ENCODE measurements around the gene ETNK2.
"Not testable (repeated sequence)": the region's sequence is repeated elsewhere in the genome, so short reads cannot be mapped to it uniquely, and the experiment has no call there.

Gene ETNK2

DNA sequence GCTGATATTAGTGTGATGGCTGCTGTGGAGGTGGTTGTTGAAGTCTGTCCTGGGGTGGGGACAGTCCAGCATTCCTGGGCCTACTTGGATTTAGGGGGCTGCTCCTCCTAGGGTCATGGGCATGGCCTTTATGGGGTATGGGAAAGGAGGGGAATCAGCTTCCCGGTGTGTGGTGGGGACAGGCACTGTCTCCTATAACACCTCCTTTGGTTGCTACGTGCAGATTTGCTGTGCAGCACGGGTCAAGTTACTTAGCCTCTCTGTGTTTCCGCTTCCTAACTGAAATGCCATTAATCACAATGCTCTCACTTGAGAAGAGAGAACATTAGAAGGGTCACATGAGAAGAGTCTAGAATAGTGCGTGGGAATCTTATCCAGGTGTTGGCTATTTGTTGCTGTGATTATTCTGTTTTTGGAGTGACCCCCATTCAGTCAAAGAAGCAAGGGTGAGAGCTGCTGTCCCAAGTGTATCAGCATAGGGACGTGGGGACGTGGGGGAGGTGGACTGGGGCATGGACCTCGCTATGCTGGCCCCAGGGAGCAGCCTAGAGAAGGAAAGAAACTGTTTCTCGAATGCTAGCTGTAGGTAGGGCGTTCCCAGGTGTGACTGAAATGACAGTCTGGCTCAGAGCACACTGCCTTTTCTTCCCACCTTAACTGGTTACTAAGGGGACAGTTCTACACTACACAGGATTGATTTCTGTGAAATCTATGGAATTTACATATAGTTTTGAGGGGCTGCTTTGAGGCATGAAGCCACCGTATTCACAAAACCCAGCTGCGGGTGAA is 59.0 kb downstream of the ETNK2 start:
- Histone ChIP-seq H3K9me3 (ENCODE audit: severe bottlenecking) (no peaks in the 10 kb centered on the region), H3K36me3 (no peaks in the 10 kb centered on the region), H3K4me3 (ENCODE audit: low read depth, low read length) (no peak overlapping the region), H3K27me3 (ENCODE audit: insufficient read depth, low read depth, severe bottlenecking) (no peaks in the 10 kb centered on the region), H3K27ac (no peak overlapping the region)
- DNase-seq: no peak
- TF ChIP-seq CTCF (IDR thresholded peaks at IDR 0.05; ENCODE audit: low read depth, low read length): no peak

DNA sequence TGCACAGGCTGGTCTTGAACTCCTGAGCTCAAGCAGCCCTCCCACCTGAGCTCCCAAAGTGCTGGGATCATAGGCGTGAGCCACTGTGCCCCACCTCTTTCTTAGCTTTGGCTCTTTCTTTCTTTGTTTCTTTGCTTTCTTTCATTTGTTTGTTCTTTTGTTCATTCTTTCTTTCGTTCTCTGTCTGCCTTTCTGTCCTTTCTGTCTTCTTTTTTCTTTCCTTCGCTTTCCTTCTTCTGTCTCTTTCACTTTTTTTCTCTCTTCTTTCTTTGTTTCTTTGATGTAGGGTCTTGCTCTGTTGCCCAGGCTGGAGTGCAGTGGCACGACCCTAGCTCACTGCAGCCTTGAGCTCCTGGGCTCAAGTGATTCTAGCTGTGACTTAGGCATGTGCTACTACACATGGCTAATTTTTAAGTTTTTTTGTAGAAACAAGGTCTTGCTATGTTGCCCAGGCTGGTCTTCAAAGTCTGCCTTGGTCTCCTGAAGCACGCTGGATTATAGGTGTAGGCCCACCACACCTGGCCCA is 60.0 kb downstream of the ETNK2 start:
- Histone ChIP-seq H3K36me3 (no peaks in the 10 kb centered on the region), H3K27me3 (ENCODE audit: insufficient read depth, low read depth, severe bottlenecking) (no peaks in the 10 kb centered on the region), H3K9me3 (ENCODE audit: severe bottlenecking) (no peaks in the 10 kb centered on the region), H3K27ac (no peak overlapping the region), H3K4me3 (ENCODE audit: low read depth, low read length) (no peak overlapping the region)
- no peak for DNase-seq
- no peak for TF ChIP-seq CTCF (IDR thresholded peaks at IDR 0.05; ENCODE audit: low read depth, low read length)

- TF ChIP-seq CTCF (IDR thresholded peaks at IDR 0.05; ENCODE audit: low read depth, low read length): no peak
- no peak for DNase-seq
- Histone ChIP-seq H3K27me3 (ENCODE audit: insufficient read depth, low read depth, severe bottlenecking) (no peaks in the 10 kb centered on the region), H3K9me3 (ENCODE audit: severe bottlenecking) (no peaks in the 10 kb centered on the region), H3K36me3 (no peaks in the 10 kb centered on the region), H3K4me3 (ENCODE audit: low read depth, low read length) (no peak overlapping the region), H3K27ac (no peak overlapping the region)
Measured at GRCh38 chr1:204091066-204091465, 60.8 kb downstream of the ETNK2 start.

GRCh38 chr1:204090132-204090531 is 61.7 kb downstream of the ETNK2 start:
- DNase-seq; H3K9me3 ChIP-seq (ENCODE audit: severe bottlenecking); H3K27ac ChIP-seq; H3K27me3 ChIP-seq (ENCODE audit: insufficient read depth, low read depth, severe bottlenecking); H3K36me3 ChIP-seq; H3K4me3 ChIP-seq (ENCODE audit: low read depth, low read length): not testable (repeated sequence)

DNA sequence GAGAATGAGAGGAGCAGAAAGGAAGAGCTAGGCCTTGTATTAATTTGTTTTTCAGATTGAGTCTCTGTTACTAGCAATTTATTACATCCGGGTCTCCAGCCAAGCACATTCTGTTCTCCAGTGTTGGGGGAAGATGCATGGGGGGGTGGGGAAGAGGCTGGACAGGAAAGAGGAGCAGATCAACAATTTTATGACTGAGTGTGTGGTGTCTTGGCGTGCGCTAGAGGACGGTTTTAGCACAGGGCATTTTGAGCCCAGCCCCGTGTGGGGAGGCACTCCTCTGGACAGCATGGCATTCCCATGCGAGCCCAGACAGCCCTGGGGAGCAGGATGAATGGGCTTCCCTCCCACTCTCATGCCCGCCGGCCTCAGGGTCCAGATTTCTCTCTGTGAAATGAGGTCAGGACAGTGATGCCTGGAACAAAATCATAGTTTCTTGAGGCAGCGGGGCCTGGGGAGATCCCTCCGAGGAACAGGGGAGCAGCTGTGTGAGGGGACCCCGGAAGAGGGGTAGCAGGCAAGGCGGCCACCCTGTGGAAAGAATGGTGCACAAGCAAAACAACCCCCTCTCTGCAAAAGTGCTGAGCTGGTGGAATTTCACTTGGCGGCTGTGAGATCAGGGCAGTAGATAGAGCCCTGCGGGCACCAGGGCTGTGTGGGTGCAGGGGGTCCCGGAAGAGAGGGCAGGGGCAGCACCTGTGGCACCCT is 62.6 kb downstream of the ETNK2 start:
- Histone ChIP-seq H3K27me3 (ENCODE audit: insufficient read depth, low read depth, severe bottlenecking) (no peaks in the 10 kb centered on the region), H3K27ac (no peak overlapping the region), H3K4me3 (ENCODE audit: low read depth, low read length) (no peak overlapping the region), H3K9me3 (ENCODE audit: severe bottlenecking) (no peaks in the 10 kb centered on the region), H3K36me3 (no peaks in the 10 kb centered on the region)
- DNase-seq: no peak
- no peak for TF ChIP-seq CTCF (IDR thresholded peaks at IDR 0.05; ENCODE audit: low read depth, low read length)

- H3K27me3 ChIP-seq (ENCODE audit: insufficient read depth, low read depth, severe bottlenecking): no peaks in the 10 kb centered on the region
- no peak for TF ChIP-seq CTCF (IDR thresholded peaks at IDR 0.05; ENCODE audit: low read depth, low read length)
- no peaks in the 10 kb centered on the region for H3K9me3 ChIP-seq (ENCODE audit: severe bottlenecking)
- no peak for DNase-seq
- no peak overlapping the region for H3K4me3 ChIP-seq (ENCODE audit: low read depth, low read length)
- no peaks in the 10 kb centered on the region for H3K36me3 ChIP-seq
- H3K27ac ChIP-seq: no peak overlapping the region
Measured at GRCh38 chr1:204088596-204088995, 63.2 kb downstream of the ETNK2 start.
